Activated T-helper 2 cell treated with anti-CD3 and anti-CD28 coated beads, Interferon-gamma antibody, Interleukin-2, Interleukin-4, amounts not matched to agents 10 μg/mL and 5 μg/mL and 100 μg/mL, durations not matched to agents 14 hours and 24 hours and 36 hours (primary cell): ENCODE measurements around the gene ZSCAN12. TPM values are rescaled to one million over a fixed set of nuclear protein-coding genes. Genes with fewer than 3 reads are reported as not detected.
"Not testable (repeated sequence)": the region's sequence is repeated elsewhere in the genome, so short reads cannot be mapped to it uniquely, and the experiment has no call there.

Source experiments
- DNase-seq: peaks from one replicate; pipeline ENCODE4 v3.0.0; 2021; ENCODE audit warnings: low spot score
- H3K27ac Mint-ChIP-seq: one replicate; pipeline ENCODE4 v1.8.0; 2021; ENCODE audit warnings: mixed read lengths
- H3K27me3 Mint-ChIP-seq: one replicate; pipeline ENCODE4 v1.8.0; 2021; ENCODE audit warnings: low read depth, mixed read lengths
- H3K36me3 Mint-ChIP-seq: one replicate; pipeline ENCODE4 v1.8.0; 2021; ENCODE audit warnings: low read depth, mixed read lengths
- H3K4me1 Mint-ChIP-seq: one replicate; pipeline ENCODE4 v1.8.0; 2021; ENCODE audit warnings: low read depth, mixed read lengths
- H3K4me3 Mint-ChIP-seq: one replicate; pipeline ENCODE4 v1.8.0; 2021; ENCODE audit warnings: low read depth, mild to moderate bottlenecking, moderate library complexity, mixed read lengths
- H3K9me3 Mint-ChIP-seq: one replicate; pipeline ENCODE4 v1.8.0; 2021; ENCODE audit warnings: mixed read lengths
- intact Hi-C: fragments of 100-400 bp; cut with micrococcal nuclease; formaldehyde crosslinking; loops from one replicate; pipeline ENCODE4 v1.15.1; 2023
- total RNA-seq: library from RNA; stranded (reverse); gene quantifications from 2 replicates; pipeline ENCODE4 v1.2.3, GENCODE V29; 2022

ZSCAN12 gene
- total RNA-seq, result 5.3 and 5.7 TPM in 2 replicates

- H3K36me3 Mint-ChIP-seq, result peaks cover 44% of the 10 kb centered on the region
- intact Hi-C loops, result loop anchor here (1.0 to 5.0 kb wide), 6 partner anchors 44 to 275 kb away; partner anchors contain the start of genes ZKSCAN3, ZKSCAN8, ZSCAN16 and ZSCAN23
- H3K9me3 Mint-ChIP-seq, result no peaks in the 10 kb centered on the region
- peaks cover 36% of the 10 kb centered on the region for H3K4me1 Mint-ChIP-seq
- H3K4me3 Mint-ChIP-seq, result peak within 1 kb of the TSS; percentile 90
- H3K27me3 Mint-ChIP-seq, result peaks cover 34% of the 10 kb centered on the region
- H3K27ac Mint-ChIP-seq, result peak within 1 kb of the TSS; percentile 73
- peak; percentile 74 for DNase-seq
Measured at GRCh38 chr6:28399350-28400121, at the start of gene ZSCAN12. Gene ZSCAN12, minus strand, starts transcription at chr6:28399747. Its CDS starts 1,342 bp downstream, at chr6:28398405.

GRCh38 chr6:28449056-28449455 is 49.5 kb upstream of the ZSCAN12 start:
- intact Hi-C loops, result no loop called here
- peaks cover 13% of the 10 kb centered on the region for H3K9me3 Mint-ChIP-seq
- H3K4me3 Mint-ChIP-seq, result no peak overlapping the region
- peaks cover 8% of the 10 kb centered on the region for H3K4me1 Mint-ChIP-seq
- H3K27ac Mint-ChIP-seq, result no peak overlapping the region
- H3K27me3 Mint-ChIP-seq, result peaks cover 49% of the 10 kb centered on the region
- no peak for DNase-seq
- peaks cover 10% of the 10 kb centered on the region for H3K36me3 Mint-ChIP-seq

- H3K4me3 Mint-ChIP-seq, result not testable (repeated sequence)
Measured at GRCh38 chr6:28447512-28447906, 48.0 kb upstream of the ZSCAN12 start.

GRCh38 chr6:28446818-28447511 is 47.4 kb upstream of the ZSCAN12 start:
- intact Hi-C loops, result no loop called here
- DNase-seq, result no peak

More at GRCh38 chr6:28447512-28447906, 48.0 kb upstream of the ZSCAN12 start:
- peaks cover 23% of the 10 kb centered on the region for H3K4me1 Mint-ChIP-seq
- H3K27ac Mint-ChIP-seq, DNase-seq, intact Hi-C loops: not testable (repeated sequence)
- peaks cover 41% of the 10 kb centered on the region for H3K27me3 Mint-ChIP-seq
- H3K9me3 Mint-ChIP-seq, result peaks cover 28% of the 10 kb centered on the region
- H3K36me3 Mint-ChIP-seq, result peaks cover 17% of the 10 kb centered on the region

GRCh38 chr6:28444759-28445158 is 45.2 kb upstream of the ZSCAN12 start:
- H3K4me3 Mint-ChIP-seq, DNase-seq, intact Hi-C loops, H3K27ac Mint-ChIP-seq: not testable (repeated sequence)
- Mint-ChIP-seq H3K4me1 (peaks cover 25% of the 10 kb centered on the region), H3K27me3 (peaks cover 32% of the 10 kb centered on the region), H3K9me3 (peaks cover 29% of the 10 kb centered on the region), H3K36me3 (peaks cover 17% of the 10 kb centered on the region)

More at GRCh38 chr6:28446818-28447511, 47.4 kb upstream of the ZSCAN12 start:
- H3K4me3 Mint-ChIP-seq, result peak overlapping the region; percentile 67
- no peak overlapping the region for H3K27ac Mint-ChIP-seq
- H3K36me3 Mint-ChIP-seq, result peaks cover 17% of the 10 kb centered on the region
- peaks cover 25% of the 10 kb centered on the region for H3K4me1 Mint-ChIP-seq
- H3K27me3 Mint-ChIP-seq, result peaks cover 41% of the 10 kb centered on the region
- H3K9me3 Mint-ChIP-seq, result peaks cover 29% of the 10 kb centered on the region

- H3K27me3 Mint-ChIP-seq, result peaks cover 34% of the 10 kb centered on the region
- peaks cover 25% of the 10 kb centered on the region for H3K4me1 Mint-ChIP-seq
- intact Hi-C loops, result loop anchor here (1.0 kb wide), 2 partner anchors 17 to 44 kb away; partner anchors contain the start of gene ZSCAN12
- peak within 1 kb of the TSS; percentile 44 for H3K27ac Mint-ChIP-seq
- peaks cover 29% of the 10 kb centered on the region for H3K9me3 Mint-ChIP-seq
- peaks cover 17% of the 10 kb centered on the region for H3K36me3 Mint-ChIP-seq
- DNase-seq, result peak; percentile 77
- H3K4me3 Mint-ChIP-seq, result peak within 1 kb of the TSS; percentile 87
Measured at GRCh38 chr6:28443112-28443773, 43.7 kb upstream of the ZSCAN12 start, which contains the start of gene ZSCAN23. Gene ZSCAN23, minus strand, starts transcription at chr6:28443491. Its CDS starts 7,225 bp downstream, at chr6:28436266.

GRCh38 chr6:28442586-28442985 is 43.0 kb upstream of the ZSCAN12 start:
- Mint-ChIP-seq H3K27me3 (peaks cover 30% of the 10 kb centered on the region), H3K4me1 (peaks cover 25% of the 10 kb centered on the region), H3K27ac (no peak overlapping the region), H3K4me3 (peak overlapping the region; percentile 87), H3K9me3 (peaks cover 29% of the 10 kb centered on the region), H3K36me3 (peaks cover 17% of the 10 kb centered on the region)
- intact Hi-C loops, result no loop called here
- DNase-seq, result no peak

- intact Hi-C loops, result no loop called here
- Mint-ChIP-seq H3K27me3 (peaks cover 32% of the 10 kb centered on the region), H3K27ac (no peak overlapping the region), H3K4me3 (no peak overlapping the region), H3K36me3 (no peaks in the 10 kb centered on the region), H3K9me3 (no peaks in the 10 kb centered on the region), H3K4me1 (peaks cover 7% of the 10 kb centered on the region)
- no peak for DNase-seq
Measured at GRCh38 chr6:28436404-28436803, 36.9 kb upstream of the ZSCAN12 start.

- H3K36me3 Mint-ChIP-seq, result no peaks in the 10 kb centered on the region
- H3K27ac Mint-ChIP-seq, result no peak overlapping the region
- H3K27me3 Mint-ChIP-seq, result peaks cover 48% of the 10 kb centered on the region
Measured at GRCh38 chr6:28433119-28433518, 33.6 kb upstream of the ZSCAN12 start.

GRCh38 chr6:28429781-28430180 is 30.2 kb upstream of the ZSCAN12 start:
- Mint-ChIP-seq H3K27ac (no peak overlapping the region), H3K36me3 (no peaks in the 10 kb centered on the region), H3K9me3 (peaks cover 11% of the 10 kb centered on the region), H3K27me3 (peaks cover 43% of the 10 kb centered on the region), H3K4me1 (peaks cover 13% of the 10 kb centered on the region), H3K4me3 (no peak overlapping the region)
- intact Hi-C loops, result no loop called here
- DNase-seq, result no peak

More at GRCh38 chr6:28433119-28433518, 33.6 kb upstream of the ZSCAN12 start:
- Mint-ChIP-seq H3K4me3 (no peak overlapping the region), H3K9me3 (no peaks in the 10 kb centered on the region), H3K4me1 (peaks cover 11% of the 10 kb centered on the region)
- no peak for DNase-seq
- intact Hi-C loops, result no loop called here

GRCh38 chr6:28425944-28426541 is 26.5 kb upstream of the ZSCAN12 start:
- no peak for DNase-seq
- no peak overlapping the region for H3K4me3 Mint-ChIP-seq
- peaks cover 53% of the 10 kb centered on the region for H3K27me3 Mint-ChIP-seq
- peaks cover 14% of the 10 kb centered on the region for H3K9me3 Mint-ChIP-seq
- intact Hi-C loops, result loop anchor here (1.0 kb wide), 1 partner anchor 17 kb away; the partner anchor contains the start of gene ZSCAN23
- peaks cover 25% of the 10 kb centered on the region for H3K4me1 Mint-ChIP-seq
- H3K27ac Mint-ChIP-seq, result peak overlapping the region; percentile 13
- no peaks in the 10 kb centered on the region for H3K36me3 Mint-ChIP-seq

- H3K27me3 Mint-ChIP-seq, result peaks cover 57% of the 10 kb centered on the region
- no peak overlapping the region for H3K4me3 Mint-ChIP-seq
- no peak overlapping the region for H3K27ac Mint-ChIP-seq
- H3K4me1 Mint-ChIP-seq, result peaks cover 25% of the 10 kb centered on the region
- no peak for DNase-seq
- H3K36me3 Mint-ChIP-seq, result no peaks in the 10 kb centered on the region
- intact Hi-C loops, result no loop called here
- peaks cover 14% of the 10 kb centered on the region for H3K9me3 Mint-ChIP-seq
Measured at GRCh38 chr6:28424163-28424562, 24.6 kb upstream of the ZSCAN12 start.
